CD4-positive, alpha-beta T cell treated with Interleukin-21 for 1 hour (primary cell): ENCODE data around the gene CHST9.

Source experiments
- DNase-seq: peaks from one replicate; pipeline ENCODE4 v3.0.0-alpha.2; 2020

Gene CHST9

GRCh38 chr18:27081701-27082100 lies 103.4 kb downstream of the CHST9 start:
- no peak for DNase-seq

DNA sequence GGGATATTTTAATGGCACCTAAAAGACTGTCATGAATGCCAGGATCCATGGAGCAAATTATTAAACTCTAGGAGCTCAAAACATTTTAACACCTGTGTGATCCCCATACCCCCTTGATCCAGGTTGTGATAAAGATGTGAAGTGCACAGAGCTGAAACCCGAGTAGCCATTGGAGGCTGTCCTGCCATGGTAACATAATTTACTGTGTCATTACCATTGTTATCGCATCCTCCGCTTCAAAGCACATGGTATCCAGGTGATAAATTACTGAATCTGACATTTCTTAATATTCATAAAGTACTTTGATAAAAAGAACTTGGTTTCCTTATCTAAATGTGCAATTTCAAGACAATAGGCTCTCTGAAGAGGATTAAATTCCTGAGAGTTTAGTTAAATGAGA lies 109.3 kb downstream of the CHST9 start:
- DNase-seq: no peak

GRCh38 chr18:27073404-27073830 lies 111.7 kb downstream of the CHST9 start:
- DNase-seq: no peak

- DNase-seq: no peak
These were observed 120.4 kb downstream of the CHST9 start for GRCh38 chr18:27064673-27065072.

- DNase-seq: no peak
These were observed 122.3 kb downstream of the CHST9 start for GRCh38 chr18:27062802-27063201.

DNA sequence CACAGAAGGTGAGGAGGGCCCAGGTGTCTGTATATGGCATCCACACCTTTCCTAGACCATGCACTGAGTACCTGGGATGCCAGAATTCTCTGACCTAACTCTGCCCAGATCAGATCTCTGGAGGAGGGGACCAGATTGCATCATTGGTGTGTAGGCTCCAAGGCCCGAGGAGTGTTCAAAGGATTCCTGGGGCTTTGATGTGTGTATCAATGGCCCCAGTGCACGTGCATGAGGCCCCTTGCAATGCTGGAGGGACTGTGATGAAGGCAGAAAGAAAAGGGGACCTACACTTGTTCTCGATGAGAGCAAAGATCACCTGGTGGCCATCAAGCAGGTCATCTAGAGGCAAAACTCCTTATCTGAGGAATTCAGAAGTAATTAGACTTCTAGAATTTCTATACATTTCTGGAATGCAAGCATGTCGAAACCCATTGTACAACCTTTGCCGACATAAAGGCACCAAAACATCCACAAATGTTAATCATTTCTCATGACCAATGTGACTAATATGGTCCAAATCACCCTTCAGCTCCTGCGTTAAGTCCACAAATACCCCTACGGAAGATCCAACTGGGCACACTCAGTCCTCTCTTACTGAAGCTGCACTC lies 123.5 kb downstream of the CHST9 start:
- no peak for DNase-seq

DNA sequence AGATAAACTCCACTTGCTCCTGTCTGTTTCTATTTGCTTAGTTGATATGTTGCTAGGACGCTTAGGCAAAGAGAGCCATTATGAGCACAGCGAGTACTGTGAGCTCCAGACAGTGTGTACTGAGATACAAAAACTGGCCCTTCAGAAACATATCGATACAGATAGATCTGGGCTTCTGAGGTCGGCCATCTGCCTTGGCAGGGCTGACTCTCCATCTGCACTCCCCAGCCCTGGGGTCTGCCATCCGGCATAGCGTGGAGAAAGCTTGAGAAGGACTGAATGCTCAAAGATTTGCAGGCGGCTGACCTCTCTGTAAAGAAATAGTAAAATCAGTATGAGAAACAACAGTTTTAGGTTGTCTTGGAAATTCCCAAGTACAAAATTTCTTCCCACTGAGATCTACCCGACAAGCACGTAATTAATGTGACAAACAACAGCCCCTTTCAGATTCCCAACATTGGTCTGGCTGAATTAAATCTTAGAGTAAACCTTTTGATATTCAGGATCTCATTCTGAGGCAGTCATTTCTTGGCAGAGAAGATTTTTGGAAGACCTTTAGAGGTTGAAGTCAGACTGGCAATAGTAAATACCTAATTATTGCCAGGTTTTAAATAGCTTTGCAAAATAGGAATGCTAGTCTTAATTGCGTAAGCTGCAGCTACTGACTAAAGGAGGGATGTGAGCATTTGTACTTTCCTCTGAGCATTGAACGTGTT lies 127.4 kb downstream of the CHST9 start:
- no peak for DNase-seq

- no peak for DNase-seq
These were observed 130.2 kb downstream of the CHST9 start for GRCh38 chr18:27054926-27055325.

DNA sequence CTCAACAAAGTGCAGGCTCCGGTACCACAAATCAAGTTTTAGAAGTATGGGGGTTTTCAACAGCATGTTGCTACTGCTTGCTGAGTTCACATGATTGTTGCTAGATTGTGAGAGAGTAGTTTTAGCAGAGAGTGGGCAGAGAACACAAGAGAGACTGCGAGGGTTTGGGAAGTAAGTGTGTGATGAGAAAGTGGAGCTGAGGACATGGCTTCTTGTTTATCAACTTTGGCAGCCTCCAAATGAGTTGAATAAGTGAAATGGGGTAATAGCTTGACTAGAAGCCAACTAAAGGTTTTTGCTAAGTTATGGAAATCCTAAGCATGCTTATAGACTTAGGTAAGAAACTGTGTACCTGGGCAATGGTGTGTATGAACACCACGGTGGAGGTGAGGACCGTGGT lies 135.1 kb downstream of the CHST9 start:
- DNase-seq: no peak

GRCh38 chr18:27045342-27045741 lies 139.8 kb downstream of the CHST9 start:
- DNase-seq: no peak

DNA sequence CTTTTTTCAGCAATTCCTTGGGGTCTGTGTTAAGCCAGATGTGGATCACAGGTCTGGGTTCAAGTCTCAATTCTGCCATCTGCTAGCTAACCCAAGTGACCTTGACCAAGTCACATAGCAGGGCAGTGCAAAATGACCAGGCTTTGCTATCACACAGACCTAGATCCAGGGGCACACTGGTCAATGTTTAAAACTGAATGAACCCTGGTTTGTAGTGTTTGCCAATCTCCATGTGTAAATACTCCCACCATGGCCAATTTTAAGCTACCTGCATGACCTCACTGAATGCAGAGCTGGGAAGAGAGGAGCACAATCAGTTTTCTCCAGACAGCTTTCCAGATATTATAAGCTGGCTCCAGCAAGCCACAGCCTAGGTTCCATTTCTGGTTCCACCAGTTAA lies 142.9 kb downstream of the CHST9 start:
- no peak for DNase-seq

- no peak for DNase-seq
These were observed 144.3 kb downstream of the CHST9 start for GRCh38 chr18:27040796-27041195.

DNA sequence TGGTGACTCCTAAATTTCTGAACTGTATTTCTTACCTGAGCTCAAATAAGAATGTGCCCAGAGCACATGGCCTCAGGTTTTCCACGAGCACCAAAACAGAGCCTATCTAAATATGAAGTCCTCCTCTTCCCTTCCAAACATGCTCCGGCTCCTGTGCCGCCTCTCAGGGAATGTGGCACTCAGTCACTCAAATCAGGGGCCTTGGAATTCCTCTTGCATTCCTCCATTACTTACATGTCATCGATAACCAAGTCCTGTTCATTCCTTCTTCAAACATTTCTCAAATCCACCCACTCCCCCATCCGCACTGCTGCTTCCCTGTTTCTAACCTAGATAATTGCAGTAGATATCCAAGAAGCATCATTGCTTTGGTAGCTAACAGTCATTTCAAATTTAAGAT lies 151.4 kb downstream of the CHST9 start:
- no peak for DNase-seq

DNA sequence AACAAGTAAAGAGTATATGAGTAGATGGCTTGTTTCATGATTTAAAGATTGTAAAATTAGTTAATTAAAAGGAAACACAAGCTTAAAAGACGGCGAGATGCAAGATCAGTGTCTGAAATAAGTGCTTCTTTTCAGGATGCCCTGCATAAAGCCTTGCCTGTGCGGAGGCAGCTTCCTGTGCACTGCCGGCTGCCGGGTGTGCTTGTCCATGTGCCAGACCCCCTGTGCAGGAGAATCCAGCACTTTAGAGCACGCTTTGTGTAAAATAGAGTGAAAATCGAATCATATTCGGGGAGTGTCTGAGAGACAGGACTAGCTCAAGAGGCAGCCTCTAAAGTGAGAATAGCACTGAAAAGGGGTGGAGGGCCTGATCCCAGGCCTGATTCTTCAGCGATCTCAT lies 154.7 kb downstream of the CHST9 start:
- no peak for DNase-seq

- DNase-seq: no peak
These were observed 162.6 kb downstream of the CHST9 start for GRCh38 chr18:27022477-27022876.

DNA sequence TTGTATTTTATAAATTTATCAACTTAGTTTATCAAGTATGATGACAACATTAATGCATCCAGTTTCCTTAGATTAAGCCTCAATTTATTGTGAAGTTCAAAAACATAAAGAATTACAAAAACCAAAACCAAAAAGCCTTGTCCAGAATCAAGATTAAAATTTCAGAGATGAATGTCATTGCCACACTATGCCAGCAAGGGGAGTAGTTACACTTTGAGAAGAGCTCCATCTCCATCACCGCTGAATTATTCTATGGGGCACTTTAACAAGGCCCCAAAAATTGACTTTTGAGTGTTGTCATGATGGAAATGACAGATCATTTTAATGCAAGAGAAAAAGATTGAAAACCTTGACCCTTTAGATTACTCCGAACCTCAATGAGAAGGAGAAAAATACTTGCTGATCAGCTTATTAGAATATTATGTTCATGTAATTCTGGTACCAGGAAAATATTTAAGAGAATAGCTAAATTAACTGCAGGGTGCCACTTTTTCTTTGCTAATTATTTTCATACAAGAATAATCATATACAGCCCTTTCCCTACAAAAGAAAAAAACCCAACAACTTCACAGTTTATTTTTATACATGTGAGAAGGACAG lies 167.1 kb downstream of the CHST9 start:
- DNase-seq: no peak

DNA sequence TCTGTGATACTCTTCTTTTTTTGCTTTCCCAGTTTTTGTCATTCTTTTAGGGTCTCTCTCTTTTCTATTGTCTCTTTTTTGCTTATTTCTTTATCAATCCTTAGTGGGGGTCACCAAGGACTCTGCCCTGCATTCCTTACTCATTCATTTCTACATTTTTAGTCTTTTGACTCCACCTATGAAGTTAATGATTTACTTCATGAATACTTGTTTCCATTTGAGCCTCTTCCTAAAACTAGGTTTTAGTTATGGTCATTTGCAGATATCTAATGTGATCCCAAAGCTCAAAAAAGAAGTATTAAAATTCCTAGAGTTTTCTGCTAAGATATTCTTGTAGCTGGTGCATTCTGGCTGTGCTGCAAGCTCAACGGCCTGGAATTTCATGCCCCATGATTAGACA lies 170.3 kb downstream of the CHST9 start:
- DNase-seq: no peak

GRCh38 chr18:27010784-27011183 lies 174.3 kb downstream of the CHST9 start:
- DNase-seq: no peak

GRCh38 chr18:27009293-27009692 lies 175.8 kb downstream of the CHST9 start:
- DNase-seq: no peak

DNA sequence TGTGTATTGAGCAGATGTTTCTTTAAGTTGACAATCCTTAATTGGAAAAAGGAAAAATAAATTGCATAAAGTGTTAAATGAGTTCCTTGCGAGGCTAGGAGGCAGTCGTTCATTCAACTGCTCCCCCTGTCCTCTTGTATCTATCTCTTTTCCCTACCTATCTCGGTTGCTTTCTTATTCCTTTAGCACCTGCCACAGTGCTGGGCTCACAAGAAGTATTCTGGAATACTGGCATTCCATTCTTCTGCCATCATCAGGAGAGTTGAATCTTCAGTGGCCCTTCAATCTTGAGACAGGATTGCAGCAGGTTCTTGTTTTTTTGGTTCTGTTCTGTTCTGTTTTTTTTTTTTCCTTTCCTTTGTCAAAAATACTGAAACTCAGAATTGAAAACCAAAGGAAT lies 176.5 kb downstream of the CHST9 start:
- DNase-seq: no peak

DNA sequence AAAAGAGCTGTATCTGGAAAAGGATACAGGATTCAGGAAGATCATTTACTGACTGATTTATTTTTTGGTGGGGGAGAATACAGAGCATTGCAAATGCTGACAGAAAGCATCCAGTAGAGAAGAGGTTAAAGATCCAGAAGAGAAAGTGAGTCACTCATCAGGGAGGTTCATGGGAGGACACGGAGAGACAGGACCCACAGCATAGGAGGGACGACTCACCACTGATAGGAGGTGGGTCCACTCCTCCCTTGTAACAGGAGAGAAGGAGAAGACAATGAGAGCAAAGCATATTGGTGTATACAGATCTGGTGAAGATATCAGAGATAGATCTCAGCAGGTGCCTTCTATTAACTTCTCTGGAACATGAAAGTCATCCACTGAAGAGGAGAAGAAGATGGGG lies 177.2 kb downstream of the CHST9 start:
- no peak for DNase-seq

GRCh38 chr18:27005589-27005988 lies 179.5 kb downstream of the CHST9 start:
- DNase-seq: no peak

DNA sequence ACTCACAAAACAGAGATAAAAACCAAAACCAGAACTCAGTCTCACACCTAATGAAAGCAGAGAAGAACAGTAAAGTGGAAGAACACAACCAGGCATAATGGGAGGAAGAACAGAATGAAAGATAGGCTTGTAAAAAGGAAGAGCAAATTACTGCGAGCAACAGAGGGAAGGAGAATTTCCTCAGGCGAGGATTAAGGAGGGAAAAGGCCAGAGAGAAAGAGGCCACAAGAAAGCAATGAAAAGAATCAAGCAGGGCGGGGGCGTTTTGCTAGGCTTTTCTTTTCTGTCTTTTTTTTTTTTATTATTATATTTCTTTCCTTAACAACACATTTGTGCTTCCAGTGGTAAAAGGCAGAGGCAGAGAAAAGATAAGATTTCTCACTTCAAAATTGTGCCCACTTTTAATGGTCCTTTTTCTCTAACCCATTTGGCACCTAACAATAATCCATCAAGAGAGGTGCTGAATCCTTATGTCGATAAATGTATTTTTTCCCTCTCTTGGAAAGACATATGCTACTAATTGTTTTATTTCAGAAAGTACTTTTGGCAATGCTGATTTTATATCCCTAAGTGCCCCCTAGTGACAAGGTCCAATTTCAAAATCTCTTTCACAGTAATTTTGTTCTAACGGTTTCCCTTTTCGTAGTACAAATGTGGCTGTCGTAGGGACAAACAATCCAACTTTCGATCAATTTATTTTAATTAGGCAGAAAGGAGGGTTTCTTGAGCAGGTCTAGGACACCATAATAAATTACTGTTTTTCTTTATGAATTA lies 180.9 kb downstream of the CHST9 start:
- no peak for DNase-seq

DNA sequence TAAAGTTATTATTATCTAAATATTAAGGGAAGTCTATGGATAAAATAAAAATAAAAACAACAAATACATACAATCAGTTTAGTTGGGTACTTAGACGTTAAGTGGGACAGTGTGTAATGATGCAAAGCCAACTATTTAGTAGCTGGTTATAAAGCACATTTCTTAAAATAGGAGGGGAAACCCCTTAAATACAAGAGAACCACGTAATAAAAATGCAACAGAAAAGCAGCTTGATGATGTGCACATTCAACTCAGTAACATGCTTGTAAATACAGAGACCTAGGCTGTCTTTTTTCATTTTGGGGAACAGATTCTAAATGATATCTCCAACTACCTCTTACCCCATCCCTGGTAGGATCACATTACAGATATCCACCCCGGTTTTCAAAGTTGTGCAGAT lies 185.3 kb downstream of the CHST9 start:
- no peak for DNase-seq
